Vagina (tissue), 2 donors: ENCODE data around the gene GLA.

Source experiments
- POLR2A ChIP-seq, 2 donors: fragments of 450-650 bp; IDR thresholded peaks; one replicate each; pipeline ENCODE4 v1.6.1; 2017; ENCODE audit warnings: antibody characterized with exemption in 2 of 2, mild to moderate bottlenecking in 2 of 2, moderate library complexity in 2 of 2
- TF ChIP-seq, protein P1 (sequence below), 3 experiments: fragments of 450-650 bp in 2 of 3; fragments of 200-600 bp in 1 of 3; sonication (generic) in 1 of 3; IDR thresholded peaks; one replicate each; pipeline ENCODE4 v1.5.1; 2017 to 2019; ENCODE audit warnings: antibody characterized with exemption in 3 of 3, mild to moderate bottlenecking in 2 of 3, moderate library complexity in 2 of 3

DNA sequence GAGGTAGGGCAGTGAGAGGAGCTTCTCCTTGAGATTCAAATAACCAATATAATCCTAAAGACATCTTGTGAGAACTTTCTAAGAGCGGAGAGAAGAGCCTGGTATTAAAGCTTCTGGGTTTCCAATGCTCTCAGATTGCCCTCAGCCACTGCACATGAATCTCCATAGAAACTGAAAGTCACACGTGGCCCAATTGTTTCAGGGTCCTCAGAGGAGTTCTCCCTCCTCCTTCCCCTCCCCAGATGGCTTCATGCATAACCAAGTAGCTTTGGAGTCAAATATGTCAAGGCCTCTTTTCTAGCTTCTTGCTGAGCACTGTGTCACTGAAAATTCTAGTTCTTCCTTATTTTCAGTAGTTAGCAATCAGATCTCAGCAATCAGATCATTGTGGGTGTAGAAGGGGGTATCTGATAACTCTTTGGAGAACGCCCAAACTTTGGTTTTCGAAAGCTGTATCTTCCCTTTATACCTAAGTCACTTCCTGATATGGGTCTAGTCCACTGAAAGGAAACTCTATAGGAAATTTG lies 24.0 kb downstream of the GLA start:
- TF ChIP-seq, protein P1, sequence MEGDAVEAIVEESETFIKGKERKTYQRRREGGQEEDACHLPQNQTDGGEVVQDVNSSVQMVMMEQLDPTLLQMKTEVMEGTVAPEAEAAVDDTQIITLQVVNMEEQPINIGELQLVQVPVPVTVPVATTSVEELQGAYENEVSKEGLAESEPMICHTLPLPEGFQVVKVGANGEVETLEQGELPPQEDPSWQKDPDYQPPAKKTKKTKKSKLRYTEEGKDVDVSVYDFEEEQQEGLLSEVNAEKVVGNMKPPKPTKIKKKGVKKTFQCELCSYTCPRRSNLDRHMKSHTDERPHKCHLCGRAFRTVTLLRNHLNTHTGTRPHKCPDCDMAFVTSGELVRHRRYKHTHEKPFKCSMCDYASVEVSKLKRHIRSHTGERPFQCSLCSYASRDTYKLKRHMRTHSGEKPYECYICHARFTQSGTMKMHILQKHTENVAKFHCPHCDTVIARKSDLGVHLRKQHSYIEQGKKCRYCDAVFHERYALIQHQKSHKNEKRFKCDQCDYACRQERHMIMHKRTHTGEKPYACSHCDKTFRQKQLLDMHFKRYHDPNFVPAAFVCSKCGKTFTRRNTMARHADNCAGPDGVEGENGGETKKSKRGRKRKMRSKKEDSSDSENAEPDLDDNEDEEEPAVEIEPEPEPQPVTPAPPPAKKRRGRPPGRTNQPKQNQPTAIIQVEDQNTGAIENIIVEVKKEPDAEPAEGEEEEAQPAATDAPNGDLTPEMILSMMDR (IDR thresholded peaks at IDR 0.05), result no peak
- no peak for TF ChIP-seq POLR2A (IDR thresholded peaks at IDR 0.05)
